HL-60 (cell line): ENCODE measurements around the gene GPR137B.
A peak's percentile ranks its signal among the peaks of the same experiment; 100 is the strongest.

Experiments used
- CTCF ChIP-seq: IDR thresholded peaks from one replicate; pipeline ENCODE4 v1.5.1; 2011; ENCODE audit warnings: low read length, control low read depth, inconsistent platforms; ENCODE audit not compliant: insufficient read depth
- GABPA ChIP-seq: IDR thresholded peaks from 2 replicates; pipeline ENCODE4 v1.6.1; 2012; ENCODE audit warnings: low read depth
- POLR2AphosphoS5 ChIP-seq: IDR thresholded peaks from 2 replicates; pipeline ENCODE4 v1.6.1; 2012; ENCODE audit warnings: low read depth
- REST ChIP-seq: IDR thresholded peaks from 2 replicates; pipeline ENCODE4 v1.6.1; 2012; ENCODE audit warnings: low read depth; ENCODE audit not compliant: insufficient replicate concordance
- SPI1 ChIP-seq: IDR thresholded peaks from 2 replicates; pipeline ENCODE4 v1.6.1; 2012; ENCODE audit warnings: low read depth, mild to moderate bottlenecking, borderline replicate concordance

DNA sequence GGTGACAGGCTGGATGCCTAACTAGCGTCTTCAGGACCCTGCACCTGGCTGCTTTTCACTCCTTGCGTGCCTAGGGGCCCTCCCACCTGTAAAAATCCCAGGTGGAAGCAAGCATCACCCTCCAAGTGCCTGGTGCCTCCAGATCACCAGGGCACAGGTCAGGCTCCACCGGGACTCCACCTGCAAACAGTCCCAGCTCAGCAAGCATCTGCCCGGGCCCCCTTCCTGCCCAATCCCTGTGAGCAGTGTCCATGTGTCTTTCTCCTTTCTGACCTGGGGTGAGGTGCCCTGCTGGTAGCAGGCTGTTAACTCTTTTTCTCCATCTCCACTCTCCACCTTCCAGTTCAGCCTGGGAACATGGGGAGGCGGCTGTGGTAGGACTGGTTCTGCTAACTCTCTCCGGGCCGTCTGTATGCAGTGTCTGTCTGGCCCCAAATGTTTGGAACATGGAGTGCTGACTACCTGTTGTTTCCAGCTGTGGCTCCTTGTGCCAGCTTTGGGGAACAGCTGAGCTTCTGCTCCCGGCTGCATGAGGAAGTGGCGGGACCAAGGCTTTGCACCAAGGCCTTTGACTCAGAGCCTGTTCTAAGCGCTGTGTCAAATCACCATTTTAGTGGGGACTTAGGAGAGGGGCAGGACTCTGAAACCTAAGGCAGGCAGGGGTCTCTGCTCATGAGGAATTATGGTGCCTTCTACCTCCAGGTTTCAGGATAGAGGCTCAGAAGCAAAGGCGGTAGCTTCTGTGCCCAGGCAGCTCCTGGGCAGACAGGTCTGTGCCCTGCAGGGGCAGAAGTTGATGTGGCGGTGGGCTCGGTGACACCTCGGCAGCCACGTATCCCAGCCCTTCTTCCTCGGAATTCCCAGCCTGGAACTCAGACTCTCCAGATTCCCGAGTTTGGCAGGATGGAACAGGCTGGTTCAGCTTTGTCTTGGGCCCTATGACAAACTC lies 5.5 kb downstream of the GPR137B start:
- TF ChIP-seq CTCF (no peak), GABPA (no peak), REST (no peak), POLR2AphosphoS5 (no peak), SPI1 (peak; percentile 79)
